ENCODE results near the gene PRSS1.
"Not testable (repeated sequence)": the region's sequence is repeated elsewhere in the genome, so short reads cannot be mapped to it uniquely, and the experiment has no call there.

DNA sequence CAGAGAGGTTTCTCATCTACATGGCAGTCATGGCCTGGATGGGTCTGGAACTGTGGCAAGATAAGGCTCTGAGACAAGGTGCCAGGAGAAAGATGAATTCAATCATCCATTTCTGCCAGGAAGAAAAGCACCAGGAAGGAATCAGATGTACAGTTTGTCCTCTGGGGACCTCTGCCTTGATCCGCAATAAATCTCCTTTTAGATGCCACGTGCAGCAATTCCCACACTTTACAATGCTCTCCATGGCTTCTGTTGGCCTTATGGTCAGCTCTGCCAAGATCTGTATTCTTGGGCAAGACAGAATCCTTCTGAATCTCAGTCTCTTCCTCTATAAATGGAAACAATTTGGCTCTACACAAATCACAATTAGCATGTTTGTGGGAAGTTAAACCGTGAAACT is 9.0 kb downstream of the PRSS1 start:
- not testable (repeated sequence) for TF ChIP-seq CTCF (IDR thresholded peaks at IDR 0.05; ENCODE audit: low read length); EZH2 (optimal IDR thresholded peaks at IDR 0.05; ENCODE audit: low read depth, low read length); EZH2phosphoT487 (IDR thresholded peaks at IDR 0.05; ENCODE audit: low read length)
